Stimulated activated naive CD8-positive, alpha-beta T cell treated with anti-CD3 and anti-CD28 coated beads, Interleukin-15, amount 100 ng/mL, for 72 hours (primary cell): ENCODE measurements around the gene CCM2.
"Not testable (repeated sequence)": the region's sequence is repeated elsewhere in the genome, so short reads cannot be mapped to it uniquely, and the experiment has no call there.

Experiments
- ATAC-seq: fragments of 150-1000 bp; cut with Tn5 transposase; 2 replicates; pipeline ENCODE4 v1.10.0; 2021; ENCODE audit warnings: mild to moderate bottlenecking, moderate library complexity
- DNase-seq, 2 donors: peaks; one replicate each; pipeline ENCODE4 v3.0.0; 2021 to 2022
- H3K27ac Mint-ChIP-seq, 2 donors: one replicate each; pipeline ENCODE4 v1.8.0; 2022; ENCODE audit warnings: mild to moderate bottlenecking in 2 of 2, mixed read lengths in 2 of 2, moderate library complexity in 2 of 2
- H3K27me3 Mint-ChIP-seq: one replicate; pipeline ENCODE4 v1.8.0; 2022; ENCODE audit warnings: mixed read lengths
- H3K4me1 Mint-ChIP-seq: one replicate; pipeline ENCODE4 v1.8.0; 2022; ENCODE audit warnings: mild to moderate bottlenecking, mixed read lengths
- H3K4me3 Mint-ChIP-seq, 2 donors: one replicate each; pipeline ENCODE4 v1.8.0; 2022; ENCODE audit warnings: mild to moderate bottlenecking in 2 of 2, mixed read lengths in 2 of 2, moderate library complexity in 1 of 2
- H3K9me3 Mint-ChIP-seq, 2 donors: one replicate each; pipeline ENCODE4 v1.8.0; 2022; ENCODE audit warnings: mixed read lengths in 2 of 2

Gene CCM2

GRCh38 chr7:45026984-45027773 lies 27.2 kb downstream of the CCM2 start:
- peak; percentile 56 for ATAC-seq
- no peaks in the 10 kb centered on the region for H3K9me3 Mint-ChIP-seq
- H3K4me1 Mint-ChIP-seq = peaks cover 66% of the 10 kb centered on the region
- H3K4me3 Mint-ChIP-seq = peak overlapping the region; percentile 81 to 86
- no peaks in the 10 kb centered on the region for H3K27me3 Mint-ChIP-seq
- DNase-seq = peak in 1 of 2 donors; percentile 27
- H3K27ac Mint-ChIP-seq = peak overlapping the region; percentile 78 to 86

- Mint-ChIP-seq H3K27me3 (no peaks in the 10 kb centered on the region), H3K4me3 (peak overlapping the region; percentile 81 to 86), H3K4me1 (peaks cover 70% of the 10 kb centered on the region), H3K9me3 (no peaks in the 10 kb centered on the region), H3K27ac (peak overlapping the region; percentile 75 to 78)
- ATAC-seq = peak; percentile 31
- DNase-seq = no peak
Observed at GRCh38 chr7:45027774-45028114, 27.7 kb downstream of the CCM2 start.

- peak overlapping the region; percentile 81 to 86 for H3K4me3 Mint-ChIP-seq
- no peaks in the 10 kb centered on the region for H3K9me3 Mint-ChIP-seq
- H3K4me1 Mint-ChIP-seq = peaks cover 76% of the 10 kb centered on the region
- no peaks in the 10 kb centered on the region for H3K27me3 Mint-ChIP-seq
- H3K27ac Mint-ChIP-seq = peak overlapping the region; percentile 75 to 78
- DNase-seq = no peak
- peak; percentile 39 for ATAC-seq
Observed at GRCh38 chr7:45028138-45028919, 28.3 kb downstream of the CCM2 start.

DNA sequence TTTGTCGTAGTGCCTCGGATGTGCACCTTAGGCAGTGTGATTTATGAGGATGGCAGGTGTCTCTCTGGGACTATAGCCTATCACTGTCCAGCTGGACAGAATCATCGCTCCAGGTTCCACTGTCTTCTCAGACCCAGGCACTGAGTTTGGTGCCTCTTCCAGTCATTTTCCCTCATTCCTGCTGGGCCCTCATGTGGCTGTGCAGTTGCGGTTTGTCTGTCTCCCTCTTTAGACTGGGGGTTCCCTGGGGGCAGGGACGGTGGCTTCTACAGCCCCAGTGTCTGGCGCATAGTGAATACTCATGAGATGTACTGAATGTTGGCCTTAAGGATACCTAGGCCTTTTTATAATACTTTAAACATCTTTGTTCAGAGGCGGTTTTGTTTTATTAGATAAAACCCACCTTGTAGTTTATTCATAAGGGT lies 28.9 kb downstream of the CCM2 start:
- H3K9me3 Mint-ChIP-seq = no peaks in the 10 kb centered on the region
- H3K27me3 Mint-ChIP-seq = no peaks in the 10 kb centered on the region
- peak overlapping the region; percentile 75 to 78 for H3K27ac Mint-ChIP-seq
- H3K4me3 Mint-ChIP-seq = peak overlapping the region; percentile 81 to 86
- no peak for DNase-seq
- no peak for ATAC-seq
- H3K4me1 Mint-ChIP-seq = peaks cover 82% of the 10 kb centered on the region

GRCh38 chr7:45031829-45032228 lies 31.8 kb downstream of the CCM2 start:
- ATAC-seq (no peak), DNase-seq (no peak)
- H3K27ac Mint-ChIP-seq = peak overlapping the region; percentile 12 to 15
- H3K9me3 Mint-ChIP-seq = no peaks in the 10 kb centered on the region
- no peaks in the 10 kb centered on the region for H3K27me3 Mint-ChIP-seq
- H3K4me1 Mint-ChIP-seq = peaks cover 87% of the 10 kb centered on the region
- peak overlapping the region; percentile 52 to 59 for H3K4me3 Mint-ChIP-seq

DNA sequence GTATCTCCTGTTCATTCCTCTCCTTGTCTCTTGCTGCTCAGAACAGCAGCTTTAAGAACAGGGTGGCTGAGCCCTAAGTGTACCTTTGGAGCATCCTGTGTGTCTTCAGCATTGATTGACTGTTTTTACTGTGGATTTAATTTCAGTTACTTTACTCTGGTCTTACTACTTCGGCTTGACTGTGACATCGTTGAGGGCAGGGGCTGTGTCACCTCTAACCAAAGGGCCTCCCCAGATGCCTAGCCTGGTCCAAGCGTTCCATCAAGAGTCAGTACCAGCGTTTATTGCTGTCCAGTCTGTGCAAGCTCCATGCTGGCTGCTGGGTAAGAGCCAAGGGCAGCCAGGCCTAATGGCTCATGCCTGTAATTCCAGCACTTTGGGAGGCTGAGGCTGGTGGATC lies 32.4 kb downstream of the CCM2 start:
- Mint-ChIP-seq H3K9me3 (no peaks in the 10 kb centered on the region), H3K27ac (peak overlapping the region; percentile 30 to 34), H3K4me1 (peaks cover 87% of the 10 kb centered on the region), H3K27me3 (no peaks in the 10 kb centered on the region), H3K4me3 (peak overlapping the region; percentile 52 to 59)
- ATAC-seq (no peak), DNase-seq (no peak)

GRCh38 chr7:45033261-45033930 lies 33.4 kb downstream of the CCM2 start:
- Mint-ChIP-seq H3K4me1 (peaks cover 87% of the 10 kb centered on the region), H3K4me3 (peak overlapping the region; percentile 52 to 59), H3K27ac (peak overlapping the region; percentile 19 to 84), H3K27me3 (no peaks in the 10 kb centered on the region), H3K9me3 (no peaks in the 10 kb centered on the region)
- peak; percentile 77 for ATAC-seq
- peak; percentile 16 to 38 for DNase-seq

DNA sequence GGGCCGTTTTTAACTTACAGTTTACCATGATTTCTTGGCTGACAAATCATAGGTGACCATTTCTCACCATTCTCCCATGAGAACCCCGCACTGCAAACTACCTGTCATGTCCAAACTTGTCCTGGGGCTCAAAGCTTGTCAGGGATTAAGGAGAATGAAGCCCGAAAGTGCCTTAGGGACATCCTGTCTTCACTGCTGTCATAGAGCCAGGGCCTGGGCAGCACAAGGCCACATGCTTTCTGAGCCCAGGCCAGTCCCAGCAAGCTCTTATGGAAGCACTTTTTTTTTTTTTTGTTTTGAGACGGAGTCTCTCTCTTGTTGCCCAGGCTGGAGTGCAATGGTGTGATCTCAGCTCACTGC lies 33.9 kb downstream of the CCM2 start:
- Mint-ChIP-seq H3K27ac (peak overlapping the region in 1 of 2 donors; percentile 84), H3K4me1 (peaks cover 87% of the 10 kb centered on the region), H3K27me3 (no peaks in the 10 kb centered on the region), H3K9me3 (no peaks in the 10 kb centered on the region), H3K4me3 (peak overlapping the region in 1 of 2 donors; percentile 21)
- no peak for DNase-seq
- ATAC-seq = no peak

GRCh38 chr7:45034710-45035109 lies 34.7 kb downstream of the CCM2 start:
- not testable (repeated sequence) for DNase-seq, H3K9me3 Mint-ChIP-seq, ATAC-seq, H3K4me3 Mint-ChIP-seq, H3K27me3 Mint-ChIP-seq
- Mint-ChIP-seq H3K27ac (peak overlapping the region in 1 of 2 donors; percentile 50), H3K4me1 (peaks cover 84% of the 10 kb centered on the region)

DNA sequence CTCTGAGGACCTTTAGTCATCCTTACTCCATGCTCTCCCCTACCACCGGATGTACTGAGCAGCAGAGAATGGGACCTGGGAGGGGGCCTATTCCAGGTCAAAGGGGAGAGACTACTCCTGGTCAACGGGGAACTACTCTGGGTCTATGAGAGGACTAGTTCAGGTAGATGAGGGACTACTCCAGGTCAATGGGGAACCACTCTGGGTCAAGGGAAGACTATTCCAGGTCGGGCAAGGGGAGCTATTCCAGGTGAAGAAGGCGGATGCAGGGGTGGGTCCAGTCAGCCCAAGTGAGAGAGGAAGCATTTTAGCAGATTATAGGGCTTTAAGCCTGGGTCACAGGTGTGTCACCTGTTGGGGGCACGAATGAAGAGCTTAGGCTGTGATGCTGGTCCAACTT lies 35.4 kb downstream of the CCM2 start:
- no peak for ATAC-seq
- Mint-ChIP-seq H3K27me3 (no peaks in the 10 kb centered on the region), H3K4me1 (peaks cover 81% of the 10 kb centered on the region), H3K4me3 (peak overlapping the region in 1 of 2 donors; percentile 74), H3K27ac (no peak overlapping the region), H3K9me3 (no peaks in the 10 kb centered on the region)
- DNase-seq = no peak

DNA sequence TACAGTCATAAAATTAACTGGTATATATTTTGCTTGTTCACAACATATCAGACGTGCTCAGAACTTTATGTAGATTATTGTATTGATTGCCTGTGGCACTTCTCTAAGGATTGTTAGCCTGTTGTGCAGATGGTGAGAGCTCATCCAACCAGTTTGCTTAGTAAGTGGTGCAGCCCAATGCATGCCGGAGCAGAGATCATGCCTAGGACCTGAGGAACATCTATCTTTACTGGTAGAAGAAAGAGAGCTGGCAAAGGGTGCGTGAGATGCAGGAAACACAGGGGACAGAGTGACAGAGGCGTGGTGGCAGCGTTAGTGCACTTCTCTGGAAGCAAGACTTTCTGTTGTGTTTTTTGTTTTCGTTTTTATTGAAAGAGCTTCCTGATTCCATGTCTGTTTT lies 35.9 kb downstream of the CCM2 start:
- ATAC-seq (peak; percentile 25), DNase-seq (no peak)
- no peaks in the 10 kb centered on the region for H3K9me3 Mint-ChIP-seq
- H3K4me3 Mint-ChIP-seq = peak overlapping the region; percentile 74 to 77
- peak overlapping the region; percentile 8 to 77 for H3K27ac Mint-ChIP-seq
- no peaks in the 10 kb centered on the region for H3K27me3 Mint-ChIP-seq
- peaks cover 87% of the 10 kb centered on the region for H3K4me1 Mint-ChIP-seq

- peak overlapping the region; percentile 74 to 77 for H3K4me3 Mint-ChIP-seq
- no peaks in the 10 kb centered on the region for H3K27me3 Mint-ChIP-seq
- H3K4me1 Mint-ChIP-seq = peaks cover 91% of the 10 kb centered on the region
- DNase-seq = no peak
- H3K27ac Mint-ChIP-seq = peak overlapping the region; percentile 8 to 77
- H3K9me3 Mint-ChIP-seq = no peaks in the 10 kb centered on the region
- no peak for ATAC-seq
Observed at GRCh38 chr7:45036317-45036716, 36.3 kb downstream of the CCM2 start.

DNA sequence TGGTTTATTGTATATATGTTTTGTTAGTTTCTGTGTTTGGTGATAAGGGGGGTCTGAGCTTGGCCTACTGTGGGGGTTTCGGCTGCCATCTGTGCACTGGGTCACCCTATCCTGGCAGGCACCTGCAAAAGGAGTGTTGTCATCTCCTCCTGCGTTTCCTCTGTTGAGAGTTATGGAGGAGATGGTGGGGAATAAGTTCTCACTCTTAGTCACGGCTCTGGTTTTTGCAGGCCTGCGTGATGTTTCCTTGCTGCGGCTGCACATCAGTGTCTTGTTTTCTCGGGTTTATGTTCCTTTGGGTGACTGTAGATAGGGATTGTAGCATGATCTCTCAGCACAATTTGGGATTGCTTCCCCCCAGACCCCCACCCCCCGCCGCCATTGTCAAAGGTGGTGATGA lies 36.8 kb downstream of the CCM2 start:
- peak; percentile 58 for ATAC-seq
- peak overlapping the region; percentile 77 for H3K27ac Mint-ChIP-seq
- no peaks in the 10 kb centered on the region for H3K9me3 Mint-ChIP-seq
- peak in 1 of 2 donors; percentile 23 for DNase-seq
- H3K4me3 Mint-ChIP-seq = peak overlapping the region; percentile 74 to 77
- H3K27me3 Mint-ChIP-seq = no peaks in the 10 kb centered on the region
- H3K4me1 Mint-ChIP-seq = peaks cover 91% of the 10 kb centered on the region

- H3K27me3 Mint-ChIP-seq = no peaks in the 10 kb centered on the region
- no peak for DNase-seq
Observed at GRCh38 chr7:45037876-45038275, 37.9 kb downstream of the CCM2 start.

GRCh38 chr7:45039106-45039505 lies 39.1 kb downstream of the CCM2 start:
- ATAC-seq (no peak), DNase-seq (no peak)
- no peaks in the 10 kb centered on the region for H3K27me3 Mint-ChIP-seq
- H3K9me3 Mint-ChIP-seq = no peaks in the 10 kb centered on the region
- H3K4me3 Mint-ChIP-seq = no peak overlapping the region
- H3K4me1 Mint-ChIP-seq = peaks cover 89% of the 10 kb centered on the region
- peak overlapping the region in 1 of 2 donors; percentile 78 for H3K27ac Mint-ChIP-seq

More at GRCh38 chr7:45037876-45038275, 37.9 kb downstream of the CCM2 start:
- Mint-ChIP-seq H3K9me3 (no peaks in the 10 kb centered on the region), H3K27ac (peak overlapping the region in 1 of 2 donors; percentile 80), H3K4me3 (peak overlapping the region; percentile 19 to 44), H3K4me1 (peaks cover 91% of the 10 kb centered on the region)
- ATAC-seq = no peak
